Middle frontal gyrus (tissue), 1 donor: ENCODE data around the gene OLFML3.
"Not testable (repeated sequence)": the region's sequence is repeated elsewhere in the genome, so short reads cannot be mapped to it uniquely, and the experiment has no call there.

Source experiments
- DNase-seq: peaks from one replicate; pipeline ENCODE4 v3.0.0-alpha.2; 2015; ENCODE audit warnings: low spot score; ENCODE audit errors: extremely low spot score

The OLFML3 gene

GRCh38 chr1:113978863-113979702 lies at the start of gene OLFML3:
OLFML3 (plus strand) TSS chr1:113979474; CDS start chr1:113979517, 43 bp downstream.
- peak; percentile 79 for DNase-seq

- DNase-seq: no peak
Observed at GRCh38 chr1:113929750-113930498, 49.4 kb upstream of the OLFML3 start.

- no peak for DNase-seq
Observed at GRCh38 chr1:113930499-113931161, 48.6 kb upstream of the OLFML3 start.

- DNase-seq: no peak
Observed at GRCh38 chr1:113931451-113931851, 47.8 kb upstream of the OLFML3 start.

GRCh38 chr1:113934006-113934405 lies 45.3 kb upstream of the OLFML3 start:
- DNase-seq: no peak

GRCh38 chr1:113934511-113935055 lies 44.7 kb upstream of the OLFML3 start:
- no peak for DNase-seq

GRCh38 chr1:113935176-113935575 lies 44.1 kb upstream of the OLFML3 start:
- no peak for DNase-seq

- no peak for DNase-seq
Observed at GRCh38 chr1:113935970-113936369, 43.3 kb upstream of the OLFML3 start.

- DNase-seq: no peak
Observed at GRCh38 chr1:113937146-113937545, 42.1 kb upstream of the OLFML3 start.

- no peak for DNase-seq
Observed at GRCh38 chr1:113938192-113938591, 41.1 kb upstream of the OLFML3 start.

GRCh38 chr1:113940365-113941244 lies 38.7 kb upstream of the OLFML3 start:
- DNase-seq: no peak

GRCh38 chr1:113941245-113941559 lies 38.1 kb upstream of the OLFML3 start:
- no peak for DNase-seq

GRCh38 chr1:113942527-113942926 lies 36.7 kb upstream of the OLFML3 start:
- DNase-seq: no peak

GRCh38 chr1:113943028-113943811 lies 36.1 kb upstream of the OLFML3 start:
- DNase-seq: no peak

- no peak for DNase-seq
Observed at GRCh38 chr1:113945329-113945728, 33.9 kb upstream of the OLFML3 start.

- DNase-seq: no peak
Observed at GRCh38 chr1:113946112-113946511, 33.2 kb upstream of the OLFML3 start.

- DNase-seq: no peak
Observed at GRCh38 chr1:113946678-113947387, 32.4 kb upstream of the OLFML3 start.

- DNase-seq: no peak
Observed at GRCh38 chr1:113947388-113948107, 31.7 kb upstream of the OLFML3 start.

- DNase-seq: not testable (repeated sequence)
Observed at GRCh38 chr1:113948151-113948550, 31.1 kb upstream of the OLFML3 start.
